Measurements from ENCODE around the gene GOLGA6C.

Gene GOLGA6C

GRCh38 chr15:75228787-75229186 lies 29.3 kb upstream of the GOLGA6C start:
- no peak for TF ChIP-seq CTCF (IDR thresholded peaks at IDR 0.05; ENCODE audit: low read depth, low read length)
- no peak for DNase-seq
- Histone ChIP-seq H3K27ac (no peak overlapping the region), H3K9me3 (ENCODE audit: severe bottlenecking) (no peaks in the 10 kb centered on the region), H3K27me3 (ENCODE audit: insufficient read depth, low read depth, severe bottlenecking) (no peaks in the 10 kb centered on the region), H3K4me3 (ENCODE audit: low read depth, low read length) (no peak overlapping the region), H3K36me3 (no peaks in the 10 kb centered on the region)

GRCh38 chr15:75229191-75230015 lies 28.7 kb upstream of the GOLGA6C start:
- no peak for TF ChIP-seq CTCF (IDR thresholded peaks at IDR 0.05; ENCODE audit: low read depth, low read length)
- no peaks in the 10 kb centered on the region for H3K27me3 ChIP-seq (ENCODE audit: insufficient read depth, low read depth, severe bottlenecking)
- DNase-seq, result no peak

DNA sequence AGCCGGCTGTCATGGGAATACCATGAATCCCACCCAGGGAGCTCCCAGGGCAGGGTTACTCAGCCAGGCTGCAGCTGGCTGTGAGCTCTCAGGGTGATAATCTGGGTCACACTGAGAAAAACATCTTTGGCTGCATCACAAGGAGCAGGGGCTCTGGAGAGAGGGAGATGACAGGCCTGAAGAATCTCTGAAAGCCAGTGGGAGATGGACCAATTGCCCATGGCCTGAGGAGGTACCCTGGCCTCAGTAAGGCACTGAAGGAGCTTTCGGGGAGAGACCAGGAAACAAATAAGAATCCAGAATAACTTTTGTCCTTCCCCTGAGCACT lies 28.2 kb upstream of the GOLGA6C start:
- Histone ChIP-seq H3K4me3 (ENCODE audit: low read depth, low read length) (no peak overlapping the region), H3K27ac (no peak overlapping the region), H3K27me3 (ENCODE audit: insufficient read depth, low read depth, severe bottlenecking) (no peaks in the 10 kb centered on the region), H3K36me3 (no peaks in the 10 kb centered on the region), H3K9me3 (ENCODE audit: severe bottlenecking) (no peaks in the 10 kb centered on the region)
- DNase-seq, result no peak
- no peak for TF ChIP-seq CTCF (IDR thresholded peaks at IDR 0.05; ENCODE audit: low read depth, low read length)

More at GRCh38 chr15:75229191-75230015, 28.7 kb upstream of the GOLGA6C start:
- H3K9me3 ChIP-seq (ENCODE audit: severe bottlenecking), result no peaks in the 10 kb centered on the region
- no peak overlapping the region for H3K27ac ChIP-seq
- no peaks in the 10 kb centered on the region for H3K36me3 ChIP-seq
- no peak overlapping the region for H3K4me3 ChIP-seq (ENCODE audit: low read depth, low read length)

- Histone ChIP-seq H3K9me3 (ENCODE audit: severe bottlenecking) (no peaks in the 10 kb centered on the region), H3K4me3 (ENCODE audit: low read depth, low read length) (no peak overlapping the region), H3K27ac (no peak overlapping the region), H3K27me3 (ENCODE audit: insufficient read depth, low read depth, severe bottlenecking) (no peaks in the 10 kb centered on the region), H3K36me3 (no peaks in the 10 kb centered on the region)
- DNase-seq, result no peak
- TF ChIP-seq CTCF (IDR thresholded peaks at IDR 0.05; ENCODE audit: low read depth, low read length), result no peak
Measured at GRCh38 chr15:75230551-75231371, 27.4 kb upstream of the GOLGA6C start.

GRCh38 chr15:75231836-75232235 lies 26.3 kb upstream of the GOLGA6C start:
- no peaks in the 10 kb centered on the region for H3K36me3 ChIP-seq
- H3K27me3 ChIP-seq (ENCODE audit: insufficient read depth, low read depth, severe bottlenecking), result no peaks in the 10 kb centered on the region
- TF ChIP-seq CTCF (IDR thresholded peaks at IDR 0.05; ENCODE audit: low read depth, low read length), result no peak
- H3K27ac ChIP-seq, result no peak overlapping the region
- DNase-seq, result no peak
- H3K9me3 ChIP-seq (ENCODE audit: severe bottlenecking), result no peaks in the 10 kb centered on the region
- H3K4me3 ChIP-seq (ENCODE audit: low read depth, low read length), result no peak overlapping the region
